Bronchial epithelial cell (primary cell): ENCODE measurements around the gene CCDC102A. TPM values are rescaled to one million over a fixed set of nuclear protein-coding genes. Genes with fewer than 3 reads are reported as not detected.

Source experiments
- DNase-seq: peaks from one replicate; pipeline ENCODE4 v3.0.0-alpha.2; 2010; ENCODE audit warnings: low read depth
- FAIRE-seq: peaks from 2 replicates; lab custom pipeline; 2011; peaks lifted over from hg19 to GRCh38; lab: Jason Lieb, UNC
- H3K27me3 ChIP-seq: 2 replicates; pipeline ENCODE4 v1.5.1; 2011; ENCODE audit warnings: low read length; ENCODE audit not compliant: control insufficient read depth, insufficient read depth
- H3K36me3 ChIP-seq: 2 replicates; pipeline ENCODE4 v1.5.1; 2011; ENCODE audit warnings: low read length; ENCODE audit not compliant: control insufficient read depth, insufficient read depth
- H3K4me3 ChIP-seq: 2 replicates; pipeline ENCODE4 v1.5.1; 2011; ENCODE audit warnings: mild to moderate bottlenecking, low read depth, low read length, control low read depth
- CTCF ChIP-seq: IDR thresholded peaks from 2 replicates; pipeline ENCODE4 v1.5.1; 2011; ENCODE audit warnings: mild to moderate bottlenecking, moderate library complexity, low read length, control low read depth, inconsistent platforms; ENCODE audit not compliant: insufficient read depth, severe bottlenecking
- total RNA-seq: library from RNA; depleted of rRNA; stranded (reverse); fragments of >200 nt; gene quantifications from 2 replicates; pipeline ENCODE4 v1.2.1, GENCODE V29; 2014

The CCDC102A gene
- total RNA-seq, 1 donor from 2014 or later: 2.1 TPM

GRCh38 chr16:57577214-57577613, 40.8 kb upstream of the CCDC102A start:
- DNase-seq: no peak
- Histone ChIP-seq H3K36me3 (no peaks in the 10 kb centered on the region), H3K4me3 (no peak overlapping the region), H3K27me3 (no peaks in the 10 kb centered on the region)
- TF ChIP-seq CTCF: no peak
- FAIRE-seq: no peak

GRCh38 chr16:57576429-57576870, 40.1 kb upstream of the CCDC102A start:
- H3K36me3 ChIP-seq: no peaks in the 10 kb centered on the region
- no peaks in the 10 kb centered on the region for H3K27me3 ChIP-seq
- FAIRE-seq: no peak
- peak; percentile 100 for TF ChIP-seq CTCF
- no peak overlapping the region for H3K4me3 ChIP-seq
- DNase-seq: peak; percentile 55

- Histone ChIP-seq H3K4me3 (no peak overlapping the region), H3K27me3 (no peaks in the 10 kb centered on the region), H3K36me3 (no peaks in the 10 kb centered on the region)
- no peak for TF ChIP-seq CTCF
- DNase-seq: no peak
- no peak for FAIRE-seq
Observed at GRCh38 chr16:57575468-57576277, 39.3 kb upstream of the CCDC102A start.

- no peak for DNase-seq
- H3K27me3 ChIP-seq: no peaks in the 10 kb centered on the region
- no peak for FAIRE-seq
- H3K4me3 ChIP-seq: no peak overlapping the region
- no peaks in the 10 kb centered on the region for H3K36me3 ChIP-seq
- no peak for TF ChIP-seq CTCF
Observed at GRCh38 chr16:57574646-57575467, 38.5 kb upstream of the CCDC102A start.

- Histone ChIP-seq H3K4me3 (no peak overlapping the region), H3K27me3 (no peaks in the 10 kb centered on the region), H3K36me3 (no peaks in the 10 kb centered on the region)
- TF ChIP-seq CTCF: no peak
- FAIRE-seq (no peak), DNase-seq (no peak)
Observed at GRCh38 chr16:57574086-57574485, 37.7 kb upstream of the CCDC102A start.
